IMR-90 (cell line): ENCODE data around the gene MYH9. TPM values are rescaled to one million over a fixed set of nuclear protein-coding genes. Genes with fewer than 3 reads are reported as not detected.

Experiments
- ATAC-seq: fragments of 200-7000 bp; cut with Tn5 transposase; 2 replicates; pipeline ENCODE4 v1.9.1; 2020; ENCODE audit warnings: low read depth, mild to moderate bottlenecking, moderate library complexity
- BruUV-seq: library from RNA; stranded (reverse); fragments of 400-500 nt; replicated peaks from 2 replicates; lab custom pipeline; 2021; lab: Mats Ljungman, UMichigan
- CTCF ChIA-PET: fragments of 300-600 bp; formaldehyde crosslinking; extraction: SDS; loops from one replicate; lab custom pipeline; 2021; ENCODE audit warnings: antibody characterized with exemption; lab: Yijun Ruan, JAX
- POLR2A ChIA-PET: fragments of 300-600 bp; sonication (Branson Sonifier 250); formaldehyde crosslinking; loops from one replicate; lab custom pipeline; 2022; ENCODE audit warnings: antibody characterized with exemption; ENCODE audit not compliant: unreplicated experiment; lab: Charles Lee
- DNase-seq: peaks from one replicate; pipeline ENCODE4 v3.0.0; 2013
- H2AFZ ChIP-seq: replicated peaks from 2 replicates; pipeline ENCODE3; 2013; ENCODE audit warnings: low read length, mild to moderate bottlenecking; ENCODE audit not compliant: poor library complexity
- H2AK5ac ChIP-seq: 2 replicates; pipeline ENCODE4 v1.6.1; 2013; ENCODE audit warnings: low read depth, low read length, inconsistent platforms
- H2AK9ac ChIP-seq: replicated peaks from 2 replicates; pipeline ENCODE3; 2013; ENCODE audit warnings: mild to moderate bottlenecking, low read depth, low read length, moderate library complexity; ENCODE audit not compliant: poor library complexity
- H2BK120ac ChIP-seq: 2 replicates; pipeline ENCODE4 v1.6.1; 2013; ENCODE audit warnings: low read depth, low read length, inconsistent platforms
- H2BK15ac ChIP-seq: 3 replicates; pipeline ENCODE4 v1.6.1; 2013; ENCODE audit warnings: low read depth, low read length, inconsistent platforms
- H2BK20ac ChIP-seq: 2 replicates; pipeline ENCODE4 v1.6.1; 2013; ENCODE audit warnings: low read depth, mild to moderate bottlenecking, inconsistent platforms, low read length, moderate library complexity
- H2BK5ac ChIP-seq: 2 replicates; pipeline ENCODE4 v1.6.1; 2013; ENCODE audit warnings: mild to moderate bottlenecking, low read depth, low read length, inconsistent platforms; ENCODE audit not compliant: poor library complexity, severe bottlenecking
- H3K14ac ChIP-seq: replicated peaks from 2 replicates; pipeline ENCODE4 v1.6.1; 2013; ENCODE audit warnings: low read depth, low read length, inconsistent platforms
- H3K18ac ChIP-seq: 2 replicates; pipeline ENCODE4 v1.6.1; 2013; ENCODE audit warnings: low read depth, low read length, control low read depth
- H3K23ac ChIP-seq: 2 replicates; pipeline ENCODE4 v1.6.1; 2013; ENCODE audit warnings: low read depth, low read length, inconsistent platforms
- H3K27ac ChIP-seq: 2 replicates; pipeline ENCODE4 v1.5.1; 2013; ENCODE audit warnings: mild to moderate bottlenecking, control low read depth, low read length; ENCODE audit not compliant: insufficient read depth
- H3K27me3 ChIP-seq: 2 replicates; pipeline ENCODE4 v1.6.1; 2013; ENCODE audit warnings: low read length; ENCODE audit not compliant: control insufficient read depth, insufficient read depth
- H3K36me3 ChIP-seq: 2 replicates; pipeline ENCODE4 v1.6.1; 2013; ENCODE audit warnings: low read length, mixed read lengths; ENCODE audit not compliant: control insufficient read depth, insufficient read depth
- H3K4ac ChIP-seq: 2 replicates; pipeline ENCODE4 v1.6.1; 2013; ENCODE audit warnings: low read depth, low read length, inconsistent platforms
- H3K4me1 ChIP-seq: 2 replicates; pipeline ENCODE4 v1.6.1; 2013; ENCODE audit warnings: low read length, mixed read lengths; ENCODE audit not compliant: control insufficient read depth, insufficient read depth
- H3K4me2 ChIP-seq: 2 replicates; pipeline ENCODE4 v1.6.1; 2013; ENCODE audit warnings: low read depth, mild to moderate bottlenecking, control low read depth, low read length, moderate library complexity
- H3K4me3 ChIP-seq: 2 replicates; pipeline ENCODE4 v1.5.1; 2013; ENCODE audit warnings: low read depth, mild to moderate bottlenecking, control low read depth, low read length, moderate library complexity; ENCODE audit not compliant: insufficient read depth
- H3K56ac ChIP-seq: 2 replicates; pipeline ENCODE4 v1.6.1; 2013; ENCODE audit warnings: low read length, inconsistent platforms; ENCODE audit not compliant: insufficient read depth; ENCODE audit errors: extremely low read depth
- H3K79me1 ChIP-seq, 2 experiments: 2 replicates each; pipeline ENCODE4 v1.6.1; 2013; ENCODE audit warnings: low read length in 2 of 2, inconsistent platforms in 1 of 2, low read depth in 1 of 2
- H3K9ac ChIP-seq: 2 replicates; pipeline ENCODE4 v1.6.1; 2013; ENCODE audit warnings: low read depth, low read length, control low read depth
- H3K9me1 ChIP-seq: 2 replicates; pipeline ENCODE4 v1.6.1; 2013; ENCODE audit warnings: low read length, inconsistent platforms; ENCODE audit not compliant: insufficient read depth
- H3K9me3 ChIP-seq: 2 replicates; pipeline ENCODE4 v1.6.1; 2013; ENCODE audit warnings: low read length; ENCODE audit not compliant: control insufficient read depth, insufficient read depth
- H4K20me1 ChIP-seq: 2 replicates; pipeline ENCODE4 v1.6.1; 2013; ENCODE audit warnings: low read length, inconsistent platforms; ENCODE audit not compliant: insufficient read depth
- H4K5ac ChIP-seq: 2 replicates; pipeline ENCODE4 v1.6.1; 2013; ENCODE audit warnings: mild to moderate bottlenecking, low read depth, low read length, control low read depth
- H4K8ac ChIP-seq, 2 experiments: 2 replicates each; pipeline ENCODE4 v1.6.1; 2013; ENCODE audit warnings: low read depth in 2 of 2, low read length in 2 of 2, control low read depth in 1 of 2, inconsistent platforms in 1 of 2
- H4K91ac ChIP-seq: 2 replicates; pipeline ENCODE4 v1.6.1; 2013; ENCODE audit warnings: low read depth, low read length, inconsistent platforms; ENCODE audit not compliant: insufficient read depth
- BHLHE40 ChIP-seq: fragments of 150-350 bp; IDR thresholded peaks from 2 replicates; pipeline ENCODE4 v1.6.1; 2016; ENCODE audit warnings: mild to moderate bottlenecking, low read depth, low read length
- CEBPB ChIP-seq: IDR thresholded peaks from 2 replicates; pipeline ENCODE4 v1.6.1; 2012; ENCODE audit warnings: low read depth, low read length, improper control_type of control experiment
- FOS ChIP-seq: fragments of 150-350 bp; IDR thresholded peaks from 2 replicates; pipeline ENCODE4 v1.6.1; 2016; ENCODE audit warnings: low read depth, low read length
- MAZ ChIP-seq: IDR thresholded peaks from 2 replicates; pipeline ENCODE4 v1.6.1; 2012; ENCODE audit warnings: low read depth, mild to moderate bottlenecking, low read length, improper control_type of control experiment, moderate library complexity, borderline replicate concordance
- RAD21 ChIP-seq: IDR thresholded peaks from 2 replicates; pipeline ENCODE4 v1.6.1; 2012; ENCODE audit warnings: low read length, improper control_type of control experiment
- RCOR1 ChIP-seq: IDR thresholded peaks from 2 replicates; pipeline ENCODE4 v1.6.1; 2012; ENCODE audit warnings: mild to moderate bottlenecking, low read length, improper control_type of control experiment; ENCODE audit not compliant: insufficient replicate concordance
- USF2 ChIP-seq: fragments of 150-350 bp; IDR thresholded peaks from 2 replicates; pipeline ENCODE4 v1.6.1; 2017; ENCODE audit warnings: mild to moderate bottlenecking, antibody characterized with exemption, low read length, low read depth
- WGBS, 2 experiments: methylation state at CpG; one replicate each; pipeline versions ENCODE4 v1.1.5 to v1.1.7; 2013; ENCODE audit warnings: missing lambda C conversion rate in 2 of 2; ENCODE audit not compliant: insufficient read length in 1 of 2; ENCODE audit errors: extremely low coverage in 2 of 2; 5-methylcytosine and 5-hydroxymethylcytosine counted together
- dilution Hi-C: fragments of 300-500 bp; cut with HindIII; formaldehyde crosslinking; loops from one replicate; pipeline ENCODE4 v1.14.3; 2018; ENCODE audit warnings: low sequenced_read_pairs; ENCODE audit not compliant: unreplicated experiment
- in situ Hi-C: fragments of 300-500 bp; cut with MboI; formaldehyde crosslinking; loops from 3 replicates; pipeline ENCODE4 v1.14.3; 2019; ENCODE audit warnings: low sequenced_read_pairs, inconsistent platforms, mixed read lengths
- intact Hi-C: fragments of 100-400 bp; cut with micrococcal nuclease; formaldehyde crosslinking; loops from 2 replicates; pipeline ENCODE4 v1.10.0; 2022
- polyA plus RNA-seq, 3 experiments: library from polyadenylated mRNA; depleted of rRNA; stranded (reverse); fragments of >200 nt; gene quantifications; 2 replicates each; pipeline ENCODE4 v1.2.3, GENCODE V29; 2012; ENCODE audit warnings: low replicate concordance in 1 of 3
- total RNA-seq: library from RNA; depleted of rRNA; stranded (reverse); fragments of >200 nt; gene quantifications from 2 replicates; pipeline ENCODE4 v1.2.3, GENCODE V29; 2012

MYH9 gene
- total and polyA plus RNA-seq, 2 of the 4 experiments (the other 2 are of a cell fraction): 475 to 554 TPM

GRCh38 chr22:36352803-36353507, 34.8 kb downstream of the MYH9 start:
- BruUV-seq: no TSS peak
- Histone ChIP-seq H4K8ac (peak overlapping the region; percentile 79 to 80; a peak in 3 of 4 replicates), H3K36me3 (peaks cover 17% of the 10 kb centered on the region), H3K9me3 (no peaks in the 10 kb centered on the region), H3K9ac (peak overlapping the region; percentile 60; the same call in 1 of the 2 replicates), H2BK20ac (peak overlapping the region; percentile 59; the same call in 1 of the 2 replicates), H2BK15ac (peak overlapping the region; percentile 4; the same call in 1 of the 3 replicates), H3K27ac (peak overlapping the region; percentile 90), H3K14ac (peak overlapping the region; percentile 89), H4K91ac (peak overlapping the region; percentile 91; the same call in 1 of the 2 replicates), H3K56ac (peak overlapping the region; percentile 79), H4K5ac (no peak overlapping the region), H2AK9ac (peak overlapping the region; percentile 49), H3K18ac (no peak overlapping the region), H3K9me1 (peaks cover 40% of the 10 kb centered on the region), H3K4me2 (peak overlapping the region; percentile 13), H3K23ac (peak overlapping the region; percentile 96), H4K20me1 (peaks cover 99% of the 10 kb centered on the region), H3K27me3 (no peaks in the 10 kb centered on the region), H3K4me3 (no peak overlapping the region), H2BK120ac (peak overlapping the region; percentile 56), H2BK5ac (peak overlapping the region; percentile 88), H3K4me1 (peaks cover 57% of the 10 kb centered on the region), H2AFZ (peak overlapping the region; percentile 34), H2AK5ac (peak overlapping the region; percentile 91; the same call in 1 of the 2 replicates), H3K79me1 (peaks cover 0 to 49% of the 10 kb centered on the region in 2 experiments; a peak in 2 of 4 replicates), H3K4ac (peak overlapping the region; percentile 91)
- dilution Hi-C loops (no loop called here), intact Hi-C loops (no loop called here), in situ Hi-C loops (no loop called here)
- peak; percentile 95 for DNase-seq
- ATAC-seq: peak; percentile 46
- TF ChIP-seq FOS (no peak), BHLHE40 (peak; percentile 41; the same call in 1 of the 2 replicates), RCOR1 (peak; percentile 93), CEBPB (peak; percentile 62), MAZ (peak; percentile 26; the same call in 1 of the 2 replicates), RAD21 (0 out of 2 replicates have a peak, but pooled peaks have one; percentile 7), USF2 (no peak)
- ChIA-PET CTCF (interaction anchor here (1.2 kb wide), 1 partner anchor 90 kb away, joined by 4 read pairs; no protein-coding TSS in a partner anchor), POLR2A (no interaction called here)
- WGBS, 2 experiments: 27% methylated on average over 10 of the region's 16 CpGs; no CpG with 5 or more reads in 1 of the 2 experiments
